HEK293T (cell line): ENCODE results near the gene SLC27A3.

Source experiments
- ARNT ChIP-seq: fragments of 450-650 bp; IDR thresholded peaks from 2 replicates; pipeline ENCODE4 v1.6.1; 2017; ENCODE audit warnings: mild to moderate bottlenecking
- FOXK2 ChIP-seq: fragments of 450-650 bp; IDR thresholded peaks from 2 replicates; pipeline ENCODE4 v1.6.1; 2016; ENCODE audit warnings: mild to moderate bottlenecking
- FOXM1 ChIP-seq: fragments of 450-650 bp; IDR thresholded peaks from 2 replicates; pipeline ENCODE4 v1.6.1; 2017; ENCODE audit warnings: mild to moderate bottlenecking, borderline replicate concordance
- LEF1 ChIP-seq: fragments of 450-650 bp; IDR thresholded peaks from 2 replicates; pipeline ENCODE4 v1.6.1; 2017; ENCODE audit warnings: mild to moderate bottlenecking, borderline replicate concordance

DNA sequence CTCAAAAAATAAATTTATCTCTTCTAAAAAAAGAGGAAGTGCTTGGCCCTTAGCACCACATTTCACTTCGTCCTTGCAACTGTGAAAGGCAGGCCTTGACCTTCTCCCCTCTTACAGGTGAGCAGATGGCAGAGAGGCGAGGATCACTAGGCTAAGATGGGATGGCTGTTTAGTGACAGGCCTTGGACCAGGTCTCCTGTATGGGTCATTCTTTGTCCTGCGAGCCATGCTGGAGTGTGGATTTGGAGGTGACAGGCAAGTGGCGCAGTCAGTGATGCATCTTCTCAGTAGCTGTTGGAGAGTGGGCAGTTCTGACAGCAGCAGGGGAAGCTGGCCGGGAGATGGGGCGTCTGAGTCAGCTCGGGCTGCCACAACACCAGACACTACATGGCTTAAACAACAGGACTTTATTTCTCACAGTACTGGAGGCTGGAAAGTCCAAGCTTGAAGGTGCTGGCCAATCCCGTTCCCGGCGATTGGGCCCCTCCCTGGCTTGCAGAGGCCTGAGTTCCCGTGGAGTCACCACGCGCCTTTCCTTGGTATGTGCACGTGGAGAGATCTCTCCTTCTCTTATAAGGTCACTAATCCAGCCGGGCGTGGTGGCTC, 16.5 kb downstream of the SLC27A3 start:
- TF ChIP-seq LEF1 = no peak
- TF ChIP-seq ARNT = no peak
- no peak for TF ChIP-seq FOXM1
- no peak for TF ChIP-seq FOXK2
